K562 (cell line): ENCODE data around the gene TBXAS1. TPM values are rescaled to one million over a fixed set of nuclear protein-coding genes. Genes with fewer than 3 reads are reported as not detected.

Experiments used
- BRD4 ChIP-seq: fragments of 200-600 bp; sonication (generic); IDR thresholded peaks from 2 replicates; pipeline ENCODE4 v1.6.1; 2017; ENCODE audit warnings: inconsistent platforms
- HOXB6 ChIP-seq: fragments of 250-450 bp; sonication (Bioruptor Pico); IDR thresholded peaks from 2 replicates; pipeline ENCODE4 v1.5.1; 2022; ENCODE audit warnings: mild to moderate bottlenecking, borderline replicate concordance
- JUN ChIP-seq, 2 experiments: sonication (generic) in 1 of 2; formaldehyde crosslinking in 1 of 2; IDR thresholded peaks; 2 replicates each; pipeline versions ENCODE4 v1.6.1 to v1.8.0; 2012 to 2022; ENCODE audit warnings: borderline replicate concordance in 2 of 2, mild to moderate bottlenecking in 2 of 2, improper control_type of control experiment in 1 of 2, low read depth in 1 of 2, low read length in 1 of 2, missing genetic modification reagents in 1 of 2
- MEF2D ChIP-seq: conservative IDR thresholded peaks from 2 replicates; pipeline ENCODE4 v1.6.1; 2016; ENCODE audit warnings: low read depth, missing genetic modification characterization, missing compliant biosample characterization
- NFE2L1 ChIP-seq: fragments of 450-650 bp; IDR thresholded peaks from 2 replicates; pipeline ENCODE4 v1.6.1; 2016; ENCODE audit warnings: missing genetic modification characterization, low read depth, mild to moderate bottlenecking, missing compliant biosample characterization, moderate library complexity, borderline replicate concordance
- PBX2 ChIP-seq, 2 experiments: IDR thresholded peaks in 1 of 2; conservative IDR thresholded peaks in 1 of 2; 2 replicates each; pipeline ENCODE4 v1.6.1; 2016; ENCODE audit warnings: low read depth in 2 of 2, mild to moderate bottlenecking in 1 of 2, missing compliant biosample characterization in 1 of 2, missing genetic modification characterization in 1 of 2, moderate library complexity in 1 of 2
- TEAD1 ChIP-seq, 2 experiments: fragments of 450-650 bp in 1 of 2; sonication (generic) in 1 of 2; formaldehyde crosslinking; IDR thresholded peaks; 2 replicates each; pipeline versions ENCODE4 v1.4.0 to v1.8.0; 2020 to 2022; ENCODE audit warnings: mild to moderate bottlenecking in 2 of 2, missing genetic modification reagents in 1 of 2
- THAP12 ChIP-seq: fragments of 250-450 bp; sonication (Bioruptor Pico); IDR thresholded peaks from 2 replicates; pipeline ENCODE4 v1.9.0; 2021; ENCODE audit warnings: mild to moderate bottlenecking, inconsistent platforms
- TRIM24 ChIP-seq, 2 experiments: fragments of 450-650 bp; IDR thresholded peaks; 2 replicates each; pipeline ENCODE4 v1.6.1; 2016
- ZBTB49 ChIP-seq: sonication (generic); formaldehyde crosslinking; IDR thresholded peaks from 2 replicates; pipeline ENCODE4 v1.8.0; 2022; ENCODE audit warnings: missing genetic modification reagents, mild to moderate bottlenecking, borderline replicate concordance
- ZKSCAN8 ChIP-seq: fragments of 200-800 bp; sonication (Bioruptor generic); IDR thresholded peaks from 2 replicates; pipeline ENCODE4 v1.6.1; 2016; ENCODE audit warnings: missing genetic modification characterization, missing compliant biosample characterization
- ZNF184 ChIP-seq: sonication (generic); formaldehyde crosslinking; IDR thresholded peaks from 2 replicates; pipeline ENCODE4 v1.5.0; 2020; ENCODE audit warnings: missing genetic modification reagents
- ZNF263 ChIP-seq: sonication (generic); formaldehyde crosslinking; IDR thresholded peaks from 2 replicates; pipeline ENCODE4 v1.8.0; 2022; ENCODE audit warnings: mild to moderate bottlenecking, missing genetic modification reagents, borderline replicate concordance
- ZNF830 ChIP-seq: fragments of 250-450 bp; sonication (Bioruptor Pico); IDR thresholded peaks from 2 replicates; pipeline ENCODE4 v1.5.0; 2021; ENCODE audit warnings: mild to moderate bottlenecking
- polyA plus RNA-seq, 8 experiments: library from polyadenylated mRNA; depleted of rRNA in 4 of 8; stranded (reverse) in 5 of 8; unstranded in 3 of 8; fragments of >200 nt; fragmentation: Nextera tagmentation in 2 of 8; fragmentation: Illumina TruSeq in 1 of 8; extraction: Ambion mirVana in 2 of 8; extraction: Trizol in 1 of 8; gene quantifications; 2 replicates each; pipeline versions ENCODE4 v1.2.1 to v1.2.3, GENCODE V29; 2011 to 2014; ENCODE audit warnings: inconsistent platforms in 1 of 8, missing spikeins in 1 of 8
- total RNA-seq, 7 experiments: library from RNA; depleted of rRNA in 6 of 7; stranded (reverse); fragments of >200 nt in 6 of 7; fragmentation: Illumina TruSeq in 2 of 7; extraction: Trizol in 2 of 7; gene quantifications; 2 replicates each; pipeline versions ENCODE4 v1.2.1 to v1.2.3, GENCODE V29; 2011 to 2021; ENCODE audit warnings: low replicate concordance in 1 of 7

TBXAS1 gene
- total and polyA plus RNA-seq, 9 of the 15 experiments (the other 6 are each of a cell fraction or from before 2014, with no cell fraction given): 1.1 to 8.3 (median 1.9) TPM

- TF ChIP-seq ZBTB49 (no peak), MEF2D (peak; percentile 57), PBX2 (CRISPR knock-in tag; IDR thresholded peaks at IDR 0.05; ENCODE audit: low read depth) (no peak), PBX2 (tag; conservative IDR thresholded peaks at IDR 0.05; ENCODE audit: low read depth) (no peak), BRD4 (no peak), TEAD1 (CRISPR knock-in tag; IDR thresholded peaks at IDR 0.05) (0 out of 4 replicates have a peak, but pooled peaks of 1 of the 2 experiments have one; percentile 12), ZKSCAN8 (CRISPR knock-in tag) (no peak), JUN (IDR thresholded peaks at IDR 0.05; ENCODE audit: borderline replicate concordance, low read depth, low read length) (no peak), JUN (CRISPR knock-in tag; IDR thresholded peaks at IDR 0.05; ENCODE audit: borderline replicate concordance) (no peak), ZNF263 (no peak), ZNF830 (CRISPR knock-in tag) (no peak), THAP12 (CRISPR knock-in tag) (0 out of 2 replicates have a peak, but pooled peaks have one; percentile 26), ZNF184 (CRISPR knock-in tag) (no peak), NFE2L1 (tag) (peak; percentile 96), TRIM24 (IDR thresholded peaks at IDR 0.05) (peak; percentile 61 to 73), HOXB6 (CRISPR knock-in tag) (no peak)
Measured at GRCh38 chr7:139914306-139915267, 85.5 kb downstream of the TBXAS1 start (continued).
